K562 (cell line): ENCODE measurements around the gene CDK4. TPM values are rescaled to one million over a fixed set of nuclear protein-coding genes. Genes with fewer than 3 reads are reported as not detected.
A peak's percentile ranks its signal among the peaks of the same experiment; 100 is the strongest.

Source experiments
- ATAC-seq: fragments of 200-7000 bp; cut with Tn5 transposase; 3 replicates; pipeline ENCODE4 v1.9.1; 2020; ENCODE audit warnings: moderate library complexity
- BruUV-seq: library from RNA; stranded (reverse); fragments of 400-500 nt; replicated peaks from 2 replicates; lab custom pipeline; 2021; lab: Mats Ljungman, UMichigan
- CTCF ChIA-PET: fragments of 300-600 bp; formaldehyde crosslinking; extraction: SDS; loops from one replicate; lab custom pipeline; 2021; ENCODE audit warnings: low intra/inter-chr PET ratio; lab: Yijun Ruan, JAX
- POLR2A ChIA-PET: fragments of 300-600, 350-650 bp; sonication (Branson Sonifier 250); formaldehyde crosslinking; extraction: SDS; loops from one replicate; lab custom pipeline; 2021; ENCODE audit warnings: antibody characterized with exemption, inconsistent platforms; lab: Yijun Ruan, JAX
- DNase-seq, 4 experiments: peaks; one replicate each; pipeline versions ENCODE4 v3.0.0 to v3.0.0-alpha.2; 2011 to 2018; ENCODE audit warnings: low spot score in 3 of 4, mixed read lengths in 3 of 4; ENCODE audit errors: extremely low read depth in 1 of 4
- FAIRE-seq: peaks from 2 replicates; lab custom pipeline; 2011; peaks lifted over from hg19 to GRCh38; lab: Jason Lieb, UNC
- H2AFZ ChIP-seq: 2 replicates; pipeline ENCODE4 v1.6.0; 2011; ENCODE audit warnings: low read depth, low read length, control low read depth, inconsistent platforms
- H3K27ac ChIP-seq: fragments of 200-600 bp; 3 replicates; pipeline ENCODE4 v1.8.0; 2011; ENCODE audit warnings: low read depth, mild to moderate bottlenecking, control low read depth, inconsistent platforms, low read length, moderate library complexity, mixed read lengths; ENCODE audit errors: extremely low read depth
- H3K27me3 ChIP-seq, 2 experiments: fragments of 300-600 bp in 1 of 2; 2 replicates in 1 of 2; 3 replicates in 1 of 2; pipeline versions ENCODE4 v1.6.0 to v1.8.0; 2011; ENCODE audit warnings: inconsistent platforms in 2 of 2, low read length in 2 of 2, mild to moderate bottlenecking in 1 of 2, mixed read lengths in 1 of 2, moderate library complexity in 1 of 2; ENCODE audit not compliant: control insufficient read depth in 2 of 2, insufficient read depth in 2 of 2
- H3K36me3 ChIP-seq: fragments of 300-600 bp; 3 replicates; pipeline ENCODE4 v1.8.0; 2011; ENCODE audit warnings: mild to moderate bottlenecking, low read length, inconsistent platforms; ENCODE audit not compliant: control insufficient read depth, insufficient read depth
- H3K4me1 ChIP-seq, 2 experiments: fragments of 200-600 bp in 1 of 2; replicated peaks in 1 of 2; 2 replicates in 1 of 2; 3 replicates in 1 of 2; pipeline versions ENCODE4 v1.5.1 to v1.8.0; 2011; ENCODE audit warnings: inconsistent platforms in 2 of 2, low read length in 2 of 2, mild to moderate bottlenecking in 1 of 2, mixed read lengths in 1 of 2, moderate library complexity in 1 of 2; ENCODE audit not compliant: control insufficient read depth in 2 of 2, insufficient read depth in 2 of 2
- H3K4me2 ChIP-seq: 2 replicates; pipeline ENCODE4 v1.6.1; 2011; ENCODE audit warnings: low read length, control low read depth, inconsistent platforms, mixed read lengths; ENCODE audit not compliant: insufficient read depth
- H3K4me3 ChIP-seq: fragments of 200-600 bp; sonication (generic), shearing (Covaris generic); 2 replicates; pipeline ENCODE4 v1.5.1; 2016; ENCODE audit warnings: control low read depth, inconsistent platforms
- H3K79me2 ChIP-seq: fragments of 200-600 bp; 3 replicates; pipeline ENCODE4 v1.8.0; 2011; ENCODE audit warnings: low read length, inconsistent platforms; ENCODE audit not compliant: control insufficient read depth, insufficient read depth
- H3K9ac ChIP-seq, 2 experiments: 2 replicates each; pipeline versions ENCODE4 v1.6.0 to v1.6.1; 2011; ENCODE audit warnings: low read depth in 2 of 2, low read length in 2 of 2, control low read depth in 1 of 2, inconsistent platforms in 1 of 2, mild to moderate bottlenecking in 1 of 2, mixed read lengths in 1 of 2; ENCODE audit not compliant: insufficient read depth in 1 of 2
- H3K9me1 ChIP-seq: one replicate; pipeline ENCODE4 v1.6.0; 2011; ENCODE audit warnings: inconsistent platforms, mild to moderate bottlenecking, low read length, moderate library complexity; ENCODE audit not compliant: control insufficient read depth, insufficient read depth
- H3K9me3 ChIP-seq: replicated peaks from 2 replicates; pipeline ENCODE4 v1.5.1; 2011; ENCODE audit warnings: low read depth, low read length, inconsistent platforms; ENCODE audit not compliant: control insufficient read depth, insufficient read depth
- H4K20me1 ChIP-seq: replicated peaks from 2 replicates; pipeline ENCODE4 v1.6.1; 2011; ENCODE audit warnings: low read length, inconsistent platforms, mixed read lengths; ENCODE audit not compliant: control insufficient read depth, insufficient read depth
- CHD2 ChIP-seq: IDR thresholded peaks from 2 replicates; pipeline ENCODE4 v1.6.1; 2011; ENCODE audit warnings: low read depth, low read length
- CTCF ChIP-seq, 3 experiments: IDR thresholded peaks in 2 of 3; conservative IDR thresholded peaks in 1 of 3; 2 replicates each; pipeline ENCODE4 v1.5.1; 2011 to 2012; ENCODE audit warnings: low read length in 3 of 3, mild to moderate bottlenecking in 3 of 3, control low read depth in 2 of 3, improper control_type of control experiment in 1 of 3, inconsistent platforms in 1 of 3, low read depth in 1 of 3, mixed read lengths in 1 of 3, moderate library complexity in 1 of 3; ENCODE audit not compliant: insufficient read depth in 2 of 3
- HDAC6 ChIP-seq: IDR thresholded peaks from 2 replicates; pipeline ENCODE4 v1.6.1; 2012; ENCODE audit warnings: low read depth, mild to moderate bottlenecking, control low read depth, inconsistent platforms, low read length, moderate library complexity
- JUND ChIP-seq, 2 experiments: IDR thresholded peaks; 2 replicates in 1 of 2; 3 replicates in 1 of 2; pipeline ENCODE4 v1.6.1; 2011; ENCODE audit warnings: borderline replicate concordance in 2 of 2, low read depth in 2 of 2, low read length in 2 of 2, improper control_type of control experiment in 1 of 2, missing biosample characterization in 1 of 2, missing genetic modification characterization in 1 of 2, missing genetic modification reagents in 1 of 2
- RAD21 ChIP-seq, 2 experiments: fragments of 250-450 bp in 1 of 2; fragments of 450-650 bp in 1 of 2; sonication (Bioruptor Pico) in 1 of 2; formaldehyde crosslinking in 1 of 2; IDR thresholded peaks in 1 of 2; conservative IDR thresholded peaks in 1 of 2; 2 replicates each; pipeline versions ENCODE4 v1.4.0 to v1.8.0; 2020 to 2022; ENCODE audit warnings: mild to moderate bottlenecking in 2 of 2, moderate library complexity in 1 of 2
- SREBF2 ChIP-seq: sonication (generic); formaldehyde crosslinking; IDR thresholded peaks from 2 replicates; pipeline ENCODE4 v1.4.0; 2020; ENCODE audit warnings: mild to moderate bottlenecking, missing genetic modification reagents
- ZNF175 ChIP-seq: fragments of 200-800 bp; sonication (Bioruptor generic); IDR thresholded peaks from 2 replicates; pipeline ENCODE4 v1.6.1; 2016; ENCODE audit warnings: low read depth, mild to moderate bottlenecking, missing genetic modification characterization, missing compliant biosample characterization
- ZNF586 ChIP-seq: fragments of 450-650 bp; formaldehyde crosslinking; conservative IDR thresholded peaks from 2 replicates; pipeline ENCODE4 v1.4.0; 2020; ENCODE audit warnings: mild to moderate bottlenecking, moderate library complexity
- WGBS: fragments of 100-300 bp; shearing (Covaris generic); methylation state at CpG from one replicate; pipeline ENCODE4 v1.1.6; 2016; ENCODE audit warnings: low coverage, mixed read lengths; ENCODE audit not compliant: insufficient coverage; ENCODE audit errors: missing lambda C conversion rate; 5-methylcytosine and 5-hydroxymethylcytosine counted together
- in situ Hi-C: fragments of 300-500 bp; cut with MboI; formaldehyde crosslinking; loops from 4 replicates; pipeline ENCODE4 v1.15.0; 2018; ENCODE audit warnings: inconsistent platforms, mixed read lengths
- intact Hi-C: fragments of 100-400 bp; cut with micrococcal nuclease; formaldehyde crosslinking; loops from 2 replicates; pipeline ENCODE4 v1.14.2; 2022
- polyA plus RNA-seq, 8 experiments: library from polyadenylated mRNA; depleted of rRNA in 4 of 8; stranded (reverse) in 5 of 8; unstranded in 3 of 8; fragments of >200 nt; fragmentation: Nextera tagmentation in 2 of 8; fragmentation: Illumina TruSeq in 1 of 8; extraction: Ambion mirVana in 2 of 8; extraction: Trizol in 1 of 8; gene quantifications; 2 replicates each; pipeline versions ENCODE4 v1.2.1 to v1.2.3, GENCODE V29; 2011 to 2014; ENCODE audit warnings: inconsistent platforms in 1 of 8, missing spikeins in 1 of 8
- total RNA-seq, 7 experiments: library from RNA; depleted of rRNA in 6 of 7; stranded (reverse); fragments of >200 nt in 6 of 7; fragmentation: Illumina TruSeq in 2 of 7; extraction: Trizol in 2 of 7; gene quantifications; 2 replicates each; pipeline versions ENCODE4 v1.2.1 to v1.2.3, GENCODE V29; 2011 to 2021; ENCODE audit warnings: low replicate concordance in 1 of 7

Gene CDK4
- total and polyA plus RNA-seq, 9 of the 15 experiments (the other 6 are each of a cell fraction or from before 2014, with no cell fraction given), result 37.8 to 436 (median 238) TPM

GRCh38 chr12:57759360-57759980, 7.4 kb upstream of the CDK4 start:
- no peak overlapping the region for H2AFZ ChIP-seq
- peaks cover 10 to 24% of the 10 kb centered on the region in 2 experiments; a peak in 4 of 5 replicates for H3K4me1 ChIP-seq
- no peaks in the 10 kb centered on the region for H4K20me1 ChIP-seq
- ChIA-PET CTCF (interaction anchor here (0.5 to 1.4 kb wide), 2 partner anchors 146 to 496 kb away, joined by 3 to 6 read pairs; no protein-coding TSS in a partner anchor), POLR2A (interaction anchor here (0.6 to 2.3 kb wide), 5 partner anchors 8 to 22 kb away, joined by 3 to 11 read pairs (median 3); partner anchors contain the start of genes EEF1AKMT3, METTL1 and TSPAN31)
- H3K4me3 ChIP-seq, result no peak overlapping the region
- TF ChIP-seq ZNF175, result no peak
- TF ChIP-seq RAD21 (CRISPR knock-in tag; conservative IDR thresholded peaks at IDR 0.05 in 1 of 2, IDR thresholded peaks at IDR 0.05 in 1 of 2), result 0 out of 4 replicates have a peak, but pooled peaks of 1 of the 2 experiments have one; percentile 8
- TF ChIP-seq JUND (IDR thresholded peaks at IDR 0.05; ENCODE audit: borderline replicate concordance, low read depth, low read length), result 0 out of 2 replicates have a peak, but pooled peaks have one; percentile 23
- TF ChIP-seq JUND (tag; IDR thresholded peaks at IDR 0.05; ENCODE audit: borderline replicate concordance, low read depth, low read length), result no peak
- TF ChIP-seq ZNF586, result no peak
- no peak for TF ChIP-seq SREBF2 (CRISPR knock-in tag)
- peak; percentile 50 to 65 (median 59); a peak in 5 of 6 replicates for TF ChIP-seq CTCF (IDR thresholded peaks at IDR 0.05 in 2 of 3, conservative IDR thresholded peaks at IDR 0.05 in 1 of 3; ENCODE audit: insufficient read depth in 2 of 3, low read depth in 1 of 3, low read length in 3 of 3)
- no peak for TF ChIP-seq HDAC6
- TF ChIP-seq CHD2, result no peak
- WGBS, result 18% methylated on average over 3 of the region's 3 CpGs
- no peaks in the 10 kb centered on the region for H3K27me3 ChIP-seq
- intact Hi-C loops (loop anchor here (2.0 kb wide), 1 partner anchor 55 kb away; no protein-coding TSS in a partner anchor), in situ Hi-C loops (no loop called here)
- H3K9me1 ChIP-seq, result no peaks in the 10 kb centered on the region
- DNase-seq, result peak in 2 of 4 experiments; percentile 37 to 58
- H3K4me2 ChIP-seq, result no peak overlapping the region
- no peak overlapping the region for H3K27ac ChIP-seq
- H3K9ac ChIP-seq, result no peak overlapping the region
- BruUV-seq, result no TSS peak
- FAIRE-seq, result peak; percentile 68
- peaks cover 15% of the 10 kb centered on the region; the same call in 2 of the 3 replicates for H3K36me3 ChIP-seq
- H3K9me3 ChIP-seq, result no peaks in the 10 kb centered on the region
- peak; percentile 37 for ATAC-seq
- peaks cover 11% of the 10 kb centered on the region; the same call in 2 of the 3 replicates for H3K79me2 ChIP-seq
